Neuronal stem cell (in vitro differentiated cells): ENCODE results near the gene BLOC1S2.
"Not testable (repeated sequence)": the region's sequence is repeated elsewhere in the genome, so short reads cannot be mapped to it uniquely, and the experiment has no call there.

Experiments used
- DNase-seq: peaks from one replicate; pipeline ENCODE4 v3.0.0-alpha.2; 2013; ENCODE audit warnings: low spot score
- H2AFZ ChIP-seq: one replicate; pipeline ENCODE4 v1.6.1; 2013; ENCODE audit warnings: mild to moderate bottlenecking, low read length, inconsistent platforms
- H2AK5ac ChIP-seq: 2 replicates; pipeline ENCODE4 v1.6.1; 2013; ENCODE audit warnings: low read depth, mild to moderate bottlenecking, inconsistent platforms, low read length, moderate library complexity, mixed read lengths
- H2BK120ac ChIP-seq: 2 replicates; pipeline ENCODE4 v1.6.1; 2013; ENCODE audit warnings: low read depth, mild to moderate bottlenecking, inconsistent platforms, low read length, moderate library complexity, mixed read lengths
- H2BK12ac ChIP-seq: one replicate; pipeline ENCODE4 v1.6.1; 2013; ENCODE audit warnings: low read length, inconsistent platforms
- H2BK15ac ChIP-seq: 2 replicates; pipeline ENCODE4 v1.6.1; 2013; ENCODE audit warnings: mild to moderate bottlenecking, low read length, inconsistent platforms, mixed read lengths
- H2BK5ac ChIP-seq: one replicate; pipeline ENCODE4 v1.6.1; 2013; ENCODE audit warnings: inconsistent platforms, mild to moderate bottlenecking, low read length, moderate library complexity
- H3K14ac ChIP-seq: one replicate; pipeline ENCODE4 v1.6.1; 2013; ENCODE audit warnings: low read length, inconsistent platforms
- H3K18ac ChIP-seq: 2 replicates; pipeline ENCODE4 v1.6.1; 2013; ENCODE audit warnings: low read length, inconsistent platforms
- H3K23ac ChIP-seq: 2 replicates; pipeline ENCODE4 v1.6.1; 2013; ENCODE audit warnings: low read depth, mild to moderate bottlenecking, mixed read lengths, low read length, inconsistent platforms; ENCODE audit not compliant: poor library complexity
- H3K27ac ChIP-seq: replicated peaks from 3 replicates; pipeline ENCODE4 v1.5.1; 2013; ENCODE audit warnings: low read length, inconsistent platforms
- H3K27me3 ChIP-seq, 3 experiments: 2 replicates each; pipeline ENCODE4 v1.6.1; 2013; ENCODE audit warnings: low read length in 3 of 3, mild to moderate bottlenecking in 2 of 3, inconsistent platforms in 1 of 3, low read depth in 1 of 3, mixed read lengths in 1 of 3, moderate library complexity in 1 of 3; ENCODE audit not compliant: control insufficient read depth in 3 of 3, insufficient read depth in 3 of 3
- H3K36me3 ChIP-seq, 2 donors: replicated peaks in 1 of 2; 2 replicates each; pipeline ENCODE4 v1.6.1; 2013; ENCODE audit warnings: low read length in 2 of 2; ENCODE audit not compliant: control insufficient read depth in 2 of 2, insufficient read depth in 2 of 2
- H3K4ac ChIP-seq: 2 replicates; pipeline ENCODE4 v1.6.1; 2013; ENCODE audit warnings: inconsistent platforms, mild to moderate bottlenecking, low read length, moderate library complexity
- H3K4me1 ChIP-seq, 2 donors: 1 replicate in 1 of 2; 2 replicates in 1 of 2; pipeline ENCODE4 v1.6.1; 2013; ENCODE audit warnings: low read length in 2 of 2, low read depth in 1 of 2; ENCODE audit not compliant: control insufficient read depth in 2 of 2, insufficient read depth in 1 of 2
- H3K4me2 ChIP-seq: one replicate; pipeline ENCODE4 v1.6.1; 2013; ENCODE audit warnings: mild to moderate bottlenecking, low read length, inconsistent platforms; ENCODE audit not compliant: insufficient read depth, poor library complexity, severe bottlenecking
- H3K4me3 ChIP-seq, 2 donors: 2 replicates each; pipeline ENCODE4 v1.5.1; 2013; ENCODE audit warnings: low read length in 2 of 2, mild to moderate bottlenecking in 2 of 2, inconsistent platforms in 1 of 2, moderate library complexity in 1 of 2
- H3K79me1 ChIP-seq: one replicate; pipeline ENCODE4 v1.6.1; 2013; ENCODE audit warnings: low read depth, mild to moderate bottlenecking, inconsistent platforms, low read length, moderate library complexity
- H3K9ac ChIP-seq: one replicate; pipeline ENCODE4 v1.6.1; 2013; ENCODE audit warnings: mild to moderate bottlenecking, low read depth, low read length, inconsistent platforms; ENCODE audit not compliant: poor library complexity
- H3K9me3 ChIP-seq, 2 donors: replicated peaks in 1 of 2; 2 replicates each; pipeline versions ENCODE3 to v1.6.1; 2013; ENCODE audit warnings: low read length in 2 of 2, mild to moderate bottlenecking in 2 of 2, inconsistent platforms in 1 of 2, low read depth in 1 of 2, mixed read lengths in 1 of 2, moderate library complexity in 1 of 2; ENCODE audit not compliant: control insufficient read depth in 2 of 2, insufficient read depth in 1 of 2
- H4K8ac ChIP-seq: one replicate; pipeline ENCODE4 v1.6.1; 2013; ENCODE audit warnings: low read depth, mild to moderate bottlenecking, inconsistent platforms, low read length, moderate library complexity
- H4K91ac ChIP-seq: one replicate; pipeline ENCODE4 v1.6.1; 2013; ENCODE audit warnings: low read length, low read depth, mild to moderate bottlenecking, inconsistent platforms; ENCODE audit not compliant: poor library complexity
- whole genome bisulfite sequencing, 2 donors: extraction: QIAGEN DNeasy Blood & Tissue Kit; methylation state at CpG; one replicate each; pipeline ENCODE4 v1.1.7; 2013; ENCODE audit warnings: missing lambda C conversion rate in 2 of 2, mixed read lengths in 1 of 2; ENCODE audit not compliant: insufficient read length in 2 of 2, insufficient replicate concordance in 1 of 2; ENCODE audit errors: extremely low coverage in 2 of 2; 5-methylcytosine and 5-hydroxymethylcytosine counted together

BLOC1S2 gene

GRCh38 chr10:100293066-100293465 lies 6.6 kb upstream of the BLOC1S2 start:
- Histone ChIP-seq H3K4me3 (no peak overlapping the region), H4K91ac (no peak overlapping the region), H2BK120ac (no peak overlapping the region), H3K4me1 (no peaks in the 10 kb centered on the region), H3K4me2 (no peak overlapping the region), H3K27ac (no peak overlapping the region), H3K9ac (peak overlapping the region; percentile 2), H3K4ac (no peak overlapping the region), H4K8ac (no peak overlapping the region), H2AFZ (no peak overlapping the region), H3K18ac (no peak overlapping the region), H3K36me3 (no peaks in the 10 kb centered on the region), H3K79me1 (no peaks in the 10 kb centered on the region), H2AK5ac (no peak overlapping the region), H3K27me3 (peaks cover 0 to 77% (median 0%) of the 10 kb centered on the region in 3 experiments), H2BK12ac (no peak overlapping the region), H2BK5ac (no peak overlapping the region), H3K9me3 (no peaks in the 10 kb centered on the region), H3K23ac (no peak overlapping the region), H2BK15ac (no peak overlapping the region), H3K14ac (no peak overlapping the region)
- no peak for DNase-seq

GRCh38 chr10:100292300-100292699 lies 5.8 kb upstream of the BLOC1S2 start:
- not testable (repeated sequence) for H3K27ac ChIP-seq

GRCh38 chr10:100291356-100291755 lies 4.9 kb upstream of the BLOC1S2 start:
- Histone ChIP-seq H3K4me3 (no peak overlapping the region), H3K79me1 (no peaks in the 10 kb centered on the region), H2AK5ac (no peak overlapping the region), H2BK12ac (no peak overlapping the region), H3K4me1 (peaks cover 0 to 4% of the 10 kb centered on the region in 2 donors), H3K9me3 (no peaks in the 10 kb centered on the region), H3K23ac (no peak overlapping the region), H3K14ac (no peak overlapping the region), H3K9ac (no peak overlapping the region), H2AFZ (no peak overlapping the region), H4K91ac (no peak overlapping the region), H3K36me3 (no peaks in the 10 kb centered on the region), H3K4me2 (no peak overlapping the region), H3K4ac (no peak overlapping the region), H2BK15ac (no peak overlapping the region), H3K27ac (no peak overlapping the region), H2BK120ac (no peak overlapping the region), H3K27me3 (peaks cover 0 to 64% (median 0%) of the 10 kb centered on the region in 3 experiments), H3K18ac (no peak overlapping the region), H4K8ac (no peak overlapping the region), H2BK5ac (no peak overlapping the region)
- WGBS, 2 donors = no CpG with 5 or more reads among the region's 3 CpGs
- DNase-seq = no peak

More at GRCh38 chr10:100292300-100292699, 5.8 kb upstream of the BLOC1S2 start:
- not testable (repeated sequence) for H3K18ac ChIP-seq, H3K4me1 ChIP-seq, H2AK5ac ChIP-seq, H2BK12ac ChIP-seq, H3K4ac ChIP-seq, H3K79me1 ChIP-seq, H2AFZ ChIP-seq, H3K14ac ChIP-seq, H2BK5ac ChIP-seq, H2BK120ac ChIP-seq, H3K23ac ChIP-seq, H3K4me2 ChIP-seq, H3K9ac ChIP-seq, DNase-seq, H3K9me3 ChIP-seq, H2BK15ac ChIP-seq, H3K4me3 ChIP-seq, H4K91ac ChIP-seq, H4K8ac ChIP-seq, H3K36me3 ChIP-seq
- WGBS, 2 donors = no CpG with 5 or more reads among the region's 4 CpGs
- H3K27me3 ChIP-seq = peaks cover 0 to 73% (median 0%) of the 10 kb centered on the region in 3 experiments

DNA sequence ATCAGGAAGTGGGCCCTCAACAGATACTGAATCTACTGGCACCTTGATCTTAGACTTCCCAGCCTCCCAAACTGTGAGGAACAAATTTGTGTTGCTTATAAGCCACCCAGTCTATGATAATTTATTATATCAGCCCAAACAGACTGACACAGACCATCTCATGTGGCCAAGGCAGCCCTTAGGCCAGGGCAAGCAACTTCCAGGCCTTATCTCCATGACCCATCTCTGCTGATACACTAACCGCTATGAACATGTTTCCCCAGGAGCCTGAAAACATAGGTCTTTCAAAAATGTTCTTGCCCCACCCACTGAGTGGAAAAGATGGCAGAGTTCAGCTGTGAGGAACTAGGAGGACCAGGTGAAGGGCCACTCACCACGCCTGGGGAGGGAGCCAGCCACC lies 3.2 kb upstream of the BLOC1S2 start:
- Histone ChIP-seq H3K14ac (no peak overlapping the region), H2AK5ac (no peak overlapping the region), H3K4me3 (no peak overlapping the region), H3K9ac (no peak overlapping the region), H3K4me2 (no peak overlapping the region), H3K27me3 (peaks cover 0 to 55% (median 0%) of the 10 kb centered on the region in 3 experiments), H4K8ac (no peak overlapping the region), H2BK12ac (no peak overlapping the region), H2BK15ac (no peak overlapping the region), H2BK5ac (no peak overlapping the region), H3K23ac (no peak overlapping the region), H3K4ac (no peak overlapping the region), H3K18ac (no peak overlapping the region), H3K79me1 (no peaks in the 10 kb centered on the region), H3K9me3 (no peaks in the 10 kb centered on the region), H3K4me1 (peaks cover 4 to 6% of the 10 kb centered on the region in 2 donors), H3K27ac (no peak overlapping the region), H2BK120ac (no peak overlapping the region), H4K91ac (no peak overlapping the region), H2AFZ (no peak overlapping the region), H3K36me3 (peaks cover 0 to 4% of the 10 kb centered on the region in 2 donors)
- WGBS, 2 donors = no CpG with 5 or more reads among the region's 2 CpGs
- no peak for DNase-seq
